Smooth muscle cell (in vitro differentiated cells): Measurements from ENCODE around the gene SERPINH1. TPM values are rescaled to one million over a fixed set of nuclear protein-coding genes. Genes with fewer than 3 reads are reported as not detected.

Experiments
- DNase-seq: peaks from one replicate; lab custom pipeline; 2025; ENCODE audit not compliant: unreplicated experiment; lab: John Stamatoyannopoulos, UW
- H2AFZ ChIP-seq: fragments of 200-600 bp; sonication (generic); 2 replicates; pipeline ENCODE4 v1.6.0; 2016; ENCODE audit warnings: antibody characterized with exemption, low read depth, mild to moderate bottlenecking
- H3F3A ChIP-seq: fragments of 200-600 bp; sonication (generic); 2 replicates; pipeline ENCODE4 v1.6.0; 2017; ENCODE audit warnings: antibody characterized with exemption, low read depth
- H3K27ac ChIP-seq: fragments of 200-600 bp; sonication (generic); 2 replicates; pipeline ENCODE4 v1.5.1; 2016; ENCODE audit warnings: low read depth, mild to moderate bottlenecking
- H3K27me3 ChIP-seq: fragments of 200-600 bp; sonication (generic); 2 replicates; pipeline ENCODE4 v1.6.1; 2016; ENCODE audit warnings: low read depth, mild to moderate bottlenecking
- H3K36me3 ChIP-seq: fragments of 200-600 bp; sonication (generic); 2 replicates; pipeline ENCODE4 v1.5.1; 2016; ENCODE audit warnings: low read depth
- H3K4me1 ChIP-seq: fragments of 200-600 bp; sonication (generic); 2 replicates; pipeline ENCODE4 v1.5.1; 2016; ENCODE audit warnings: low read depth
- H3K4me2 ChIP-seq: fragments of 200-600 bp; sonication (generic); 2 replicates; pipeline ENCODE4 v1.6.0; 2016; ENCODE audit warnings: mild to moderate bottlenecking
- H3K4me3 ChIP-seq: fragments of 200-600 bp; sonication (generic); 2 replicates; pipeline ENCODE4 v1.5.1; 2016; ENCODE audit warnings: mild to moderate bottlenecking
- H3K79me2 ChIP-seq: fragments of 200-600 bp; sonication (generic); 2 replicates; pipeline ENCODE4 v1.6.0; 2016; ENCODE audit warnings: low read depth, mild to moderate bottlenecking
- H3K9ac ChIP-seq: fragments of 200-600 bp; sonication (generic); 2 replicates; pipeline ENCODE4 v1.6.0; 2016; ENCODE audit warnings: low read depth
- H3K9me3 ChIP-seq: fragments of 200-600 bp; sonication (generic); replicated peaks from 2 replicates; pipeline ENCODE4 v1.5.1; 2016; ENCODE audit warnings: low read depth
- H4K20me1 ChIP-seq: fragments of 200-600 bp; sonication (generic); 2 replicates; pipeline ENCODE4 v1.6.0; 2016; ENCODE audit warnings: low read depth
- WGBS: methylation state at CpG from one replicate; pipeline ENCODE4 v1.1.7; 2016; ENCODE audit warnings: low lambda C conversion rate; 5-methylcytosine and 5-hydroxymethylcytosine counted together
- polyA plus RNA-seq: library from polyadenylated mRNA; unstranded; fragments of >200 nt; fragmentation: Nextera tagmentation; extraction: Ambion mirVana; gene quantifications from 2 replicates; pipeline ENCODE4 v1.2.1, GENCODE V29; 2016
- total RNA-seq: library from RNA; depleted of rRNA; stranded (reverse); fragments of >200 nt; gene quantifications from 2 replicates; pipeline ENCODE4 v1.2.3, GENCODE V29; 2014
- TF ChIP-seq, protein P1 (sequence below): fragments of 200-600 bp; sonication (generic); IDR thresholded peaks from 2 replicates; pipeline ENCODE4 v1.5.1; 2017; ENCODE audit warnings: borderline replicate concordance, mild to moderate bottlenecking, antibody characterized with exemption; ENCODE audit not compliant: insufficient read depth, poor library complexity, severe bottlenecking

The SERPINH1 gene
- total and polyA plus RNA-seq, 2 experiments from 2014 or later, result 1,493 to 2,653 TPM

DNA sequence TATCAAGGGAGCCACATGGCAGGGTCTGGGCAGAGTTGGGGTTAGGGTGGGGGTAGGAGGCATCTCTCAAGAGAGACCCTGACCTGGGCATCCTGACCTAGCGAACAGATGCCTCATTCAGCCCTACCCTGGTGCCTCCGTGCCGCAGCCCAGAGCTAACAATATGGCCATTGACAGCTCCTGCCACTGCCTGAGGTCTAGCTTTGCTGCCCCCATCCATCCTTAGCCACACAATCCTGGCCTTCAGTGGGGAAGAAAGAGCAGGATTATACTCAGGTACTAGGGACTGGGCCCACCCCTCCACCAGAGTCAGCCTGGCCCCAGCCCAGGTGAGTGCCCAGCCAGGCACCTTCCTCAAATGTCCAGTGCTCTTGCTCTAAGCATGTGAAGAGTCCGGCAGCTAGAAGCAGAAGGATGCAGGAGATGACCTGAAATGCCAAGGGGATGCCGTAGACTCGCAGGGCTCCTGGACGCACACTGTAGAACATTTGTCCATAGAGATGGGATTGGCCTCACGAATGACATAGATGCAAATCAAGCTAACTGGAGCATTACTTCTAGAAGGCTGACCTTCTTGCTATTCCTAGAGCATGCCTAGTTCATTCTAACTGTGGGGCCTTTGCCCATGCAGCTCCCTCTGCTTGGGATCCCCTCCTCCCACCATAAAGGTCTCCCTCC lies 13.3 kb upstream of the SERPINH1 start:
- no peaks in the 10 kb centered on the region for H3F3A ChIP-seq
- no peak overlapping the region for H3K9ac ChIP-seq
- H4K20me1 ChIP-seq, result no peaks in the 10 kb centered on the region
- no peaks in the 10 kb centered on the region for H3K27me3 ChIP-seq
- no peak overlapping the region for H2AFZ ChIP-seq
- no peak for DNase-seq
- no peaks in the 10 kb centered on the region for H3K36me3 ChIP-seq
- no peak overlapping the region for H3K4me3 ChIP-seq
- no peaks in the 10 kb centered on the region for H3K9me3 ChIP-seq
- peaks cover 7% of the 10 kb centered on the region for H3K79me2 ChIP-seq
- peaks cover 8% of the 10 kb centered on the region for H3K4me1 ChIP-seq
- no peak overlapping the region for H3K4me2 ChIP-seq
- 94% methylated on average over 8 of the region's 8 CpGs for WGBS
- H3K27ac ChIP-seq, result no peak overlapping the region
- TF ChIP-seq, protein P1, sequence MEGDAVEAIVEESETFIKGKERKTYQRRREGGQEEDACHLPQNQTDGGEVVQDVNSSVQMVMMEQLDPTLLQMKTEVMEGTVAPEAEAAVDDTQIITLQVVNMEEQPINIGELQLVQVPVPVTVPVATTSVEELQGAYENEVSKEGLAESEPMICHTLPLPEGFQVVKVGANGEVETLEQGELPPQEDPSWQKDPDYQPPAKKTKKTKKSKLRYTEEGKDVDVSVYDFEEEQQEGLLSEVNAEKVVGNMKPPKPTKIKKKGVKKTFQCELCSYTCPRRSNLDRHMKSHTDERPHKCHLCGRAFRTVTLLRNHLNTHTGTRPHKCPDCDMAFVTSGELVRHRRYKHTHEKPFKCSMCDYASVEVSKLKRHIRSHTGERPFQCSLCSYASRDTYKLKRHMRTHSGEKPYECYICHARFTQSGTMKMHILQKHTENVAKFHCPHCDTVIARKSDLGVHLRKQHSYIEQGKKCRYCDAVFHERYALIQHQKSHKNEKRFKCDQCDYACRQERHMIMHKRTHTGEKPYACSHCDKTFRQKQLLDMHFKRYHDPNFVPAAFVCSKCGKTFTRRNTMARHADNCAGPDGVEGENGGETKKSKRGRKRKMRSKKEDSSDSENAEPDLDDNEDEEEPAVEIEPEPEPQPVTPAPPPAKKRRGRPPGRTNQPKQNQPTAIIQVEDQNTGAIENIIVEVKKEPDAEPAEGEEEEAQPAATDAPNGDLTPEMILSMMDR, result no peak

DNA sequence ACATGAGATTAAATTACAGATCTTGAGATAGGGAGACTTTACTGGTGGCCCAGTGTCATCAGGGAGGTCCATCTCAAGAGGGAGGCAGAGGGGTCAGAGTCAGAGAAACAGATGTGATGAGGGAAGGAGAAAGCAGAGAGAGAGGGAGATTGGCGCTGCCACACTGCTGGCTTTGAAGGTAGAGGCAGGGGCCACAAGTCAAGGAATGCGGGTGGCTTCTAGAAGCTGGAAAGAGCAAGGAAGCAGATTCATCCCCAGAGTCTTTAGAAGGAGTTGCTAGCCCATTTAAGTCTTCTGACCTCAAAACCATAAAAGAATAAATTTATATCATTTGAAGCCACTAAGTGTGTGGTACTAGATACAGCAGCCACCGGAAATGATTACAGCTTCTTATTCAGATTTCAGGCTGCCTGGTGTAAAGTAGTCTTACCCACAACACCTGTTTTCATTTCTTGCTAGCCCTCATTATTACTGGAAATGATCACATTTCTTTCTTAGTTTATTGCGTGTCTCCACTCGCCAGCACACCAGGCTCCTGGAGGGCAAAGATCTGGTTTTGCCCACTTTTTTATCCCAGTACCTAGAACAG lies 12.6 kb upstream of the SERPINH1 start:
- Histone ChIP-seq H3K4me1 (peaks cover 13% of the 10 kb centered on the region), H3K36me3 (no peaks in the 10 kb centered on the region), H3K9me3 (no peaks in the 10 kb centered on the region), H3K27me3 (no peaks in the 10 kb centered on the region), H3K27ac (no peak overlapping the region), H4K20me1 (no peaks in the 10 kb centered on the region), H3K4me3 (no peak overlapping the region), H2AFZ (no peak overlapping the region), H3K79me2 (peaks cover 7% of the 10 kb centered on the region), H3K9ac (no peak overlapping the region), H3F3A (no peaks in the 10 kb centered on the region), H3K4me2 (no peak overlapping the region)
- 96% methylated on average over 5 of the region's 5 CpGs for WGBS
- DNase-seq, result no peak
- TF ChIP-seq, protein P1, result no peak

DNA sequence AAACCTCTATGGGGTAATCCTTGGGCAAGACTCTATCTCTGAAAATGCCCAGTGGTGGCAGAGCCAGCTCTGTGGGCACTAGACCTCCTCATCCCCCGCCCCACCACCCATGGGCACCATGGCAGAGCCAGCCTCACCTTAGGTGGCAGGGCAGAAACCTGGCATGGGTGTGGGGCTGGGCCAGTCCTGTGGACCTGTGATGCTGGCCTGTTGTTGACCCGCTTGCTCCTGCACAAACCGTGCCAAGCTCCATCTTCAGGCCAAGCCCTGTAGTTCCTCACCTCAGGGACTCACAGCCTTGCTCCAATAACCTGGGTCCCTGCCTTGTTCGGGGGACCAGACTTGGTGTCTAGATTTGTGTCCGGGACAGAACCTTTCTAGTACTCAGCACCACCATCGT lies 8.9 kb upstream of the SERPINH1 start:
- Histone ChIP-seq H3F3A (peaks cover 16% of the 10 kb centered on the region), H2AFZ (no peak overlapping the region), H3K4me3 (no peak overlapping the region), H3K9me3 (no peaks in the 10 kb centered on the region), H3K79me2 (peaks cover 10% of the 10 kb centered on the region), H3K27me3 (no peaks in the 10 kb centered on the region), H3K4me1 (peaks cover 19% of the 10 kb centered on the region), H3K36me3 (no peaks in the 10 kb centered on the region), H3K27ac (no peak overlapping the region), H3K4me2 (no peak overlapping the region), H3K9ac (no peak overlapping the region), H4K20me1 (no peaks in the 10 kb centered on the region)
- TF ChIP-seq, protein P1, result no peak
- no peak for DNase-seq
- 97% methylated on average over 6 of the region's 6 CpGs for WGBS

DNA sequence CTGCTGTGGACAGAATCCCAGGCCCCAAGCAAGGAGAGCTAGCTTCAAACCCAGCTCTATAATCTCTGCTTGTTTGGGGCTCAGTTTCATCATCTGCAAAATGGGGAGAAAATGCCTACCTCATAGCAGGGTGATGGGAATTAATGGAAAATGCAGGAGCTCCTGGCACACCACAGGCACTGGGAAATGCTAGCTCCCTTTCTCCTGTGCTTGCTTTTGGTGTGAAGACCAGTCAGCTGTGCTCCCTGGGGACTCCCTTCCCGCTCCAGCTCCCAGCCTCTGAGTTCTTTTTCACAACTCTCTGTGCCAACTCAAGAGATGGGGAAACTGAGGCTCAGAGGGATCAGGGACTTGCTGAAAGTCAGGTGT lies 8.2 kb upstream of the SERPINH1 start:
- Histone ChIP-seq H3K27me3 (no peaks in the 10 kb centered on the region), H3K9ac (no peak overlapping the region), H3F3A (peaks cover 21% of the 10 kb centered on the region), H3K27ac (peak overlapping the region; percentile 53), H3K9me3 (no peaks in the 10 kb centered on the region), H3K4me1 (peaks cover 23% of the 10 kb centered on the region), H3K79me2 (peaks cover 9% of the 10 kb centered on the region), H2AFZ (no peak overlapping the region), H3K4me3 (no peak overlapping the region), H3K36me3 (no peaks in the 10 kb centered on the region), H3K4me2 (peak overlapping the region; percentile 2), H4K20me1 (no peaks in the 10 kb centered on the region)
- TF ChIP-seq, protein P1, result no peak
- DNase-seq, result no peak
- 78% methylated on average over 1 of the region's 1 CpG for WGBS
